Vagina (tissue), 2 donors: Measurements from ENCODE around the gene C19orf67. TPM values are rescaled to one million over a fixed set of nuclear protein-coding genes. Genes with fewer than 3 reads are reported as not detected.
"Not testable (repeated sequence)": the region's sequence is repeated elsewhere in the genome, so short reads cannot be mapped to it uniquely, and the experiment has no call there.

Source experiments
- DNase-seq, 2 donors: peaks; one replicate each; pipeline ENCODE4 v3.0.0-alpha.2; 2017; ENCODE audit errors: extremely low spot score in 2 of 2
- H3K27ac ChIP-seq: fragments of 200-600 bp; sonication (generic); one replicate; pipeline ENCODE4 v1.5.1; 2019
- H3K27me3 ChIP-seq: fragments of 200-600 bp; sonication (generic); one replicate; pipeline ENCODE4 v1.5.1; 2019
- H3K36me3 ChIP-seq, 2 donors: fragments of 200-600 bp; sonication (generic); one replicate each; pipeline ENCODE4 v1.5.1; 2017 to 2019
- H3K4me1 ChIP-seq: fragments of 200-600 bp; sonication (generic); one replicate; pipeline ENCODE4 v1.5.1; 2019
- H3K4me3 ChIP-seq, 2 donors: fragments of 200-600 bp; sonication (generic); 1 replicate in 1 of 2; 2 replicates in 1 of 2; pipeline ENCODE4 v1.5.1; 2016 to 2019
- H3K9me3 ChIP-seq: fragments of 200-600 bp; sonication (generic); one replicate; pipeline ENCODE4 v1.5.1; 2019
- CTCF ChIP-seq, 3 experiments: fragments of 450-650 bp in 2 of 3; fragments of 200-600 bp in 1 of 3; sonication (generic) in 1 of 3; IDR thresholded peaks; one replicate each; pipeline ENCODE4 v1.5.1; 2017 to 2019; ENCODE audit warnings: antibody characterized with exemption in 3 of 3, mild to moderate bottlenecking in 2 of 3, moderate library complexity in 2 of 3
- POLR2A ChIP-seq, 2 donors: fragments of 450-650 bp; IDR thresholded peaks; one replicate each; pipeline ENCODE4 v1.6.1; 2017; ENCODE audit warnings: antibody characterized with exemption in 2 of 2, mild to moderate bottlenecking in 2 of 2, moderate library complexity in 2 of 2
- POLR2AphosphoS5 ChIP-seq, 2 donors: sonication (generic); formaldehyde crosslinking; IDR thresholded peaks; one replicate each; pipeline ENCODE4 v1.9.0; 2017; ENCODE audit warnings: antibody characterized with exemption in 2 of 2, mild to moderate bottlenecking in 2 of 2, low read depth in 1 of 2; ENCODE audit not compliant: insufficient read depth in 1 of 2
- intact Hi-C: fragments of 100-400 bp; cut with DNase I; formaldehyde crosslinking; loops from one replicate; pipeline ENCODE4 v1.15.1; 2023
- total RNA-seq: library from RNA; depleted of rRNA; stranded (reverse); fragments of >200 nt; gene quantifications from one replicate; pipeline ENCODE4 v1.2.3, GENCODE V29; 2016

Gene C19orf67
- total RNA-seq, 1 donor from 2014 or later: not detected

GRCh38 chr19:14035706-14036105 lies 49.9 kb downstream of the C19orf67 start:
- no peaks in the 10 kb centered on the region for H3K36me3 ChIP-seq
- peaks cover 15% of the 10 kb centered on the region for H3K4me1 ChIP-seq
- no peak overlapping the region for H3K4me3 ChIP-seq
- DNase-seq: no peak
- intact Hi-C loops: no loop called here
- no peak overlapping the region for H3K27ac ChIP-seq
- H3K27me3 ChIP-seq: no peaks in the 10 kb centered on the region
- H3K9me3 ChIP-seq: no peaks in the 10 kb centered on the region
- TF ChIP-seq POLR2A (IDR thresholded peaks at IDR 0.05) (no peak), CTCF (IDR thresholded peaks at IDR 0.05) (no peak), POLR2AphosphoS5 (IDR thresholded peaks at IDR 0.05; ENCODE audit: insufficient read depth in 1 of 2, low read depth in 1 of 2) (no peak)

GRCh38 chr19:14035159-14035558 lies 50.4 kb downstream of the C19orf67 start:
- H3K9me3 ChIP-seq, H3K36me3 ChIP-seq, H3K27ac ChIP-seq, intact Hi-C loops, DNase-seq, H3K27me3 ChIP-seq, H3K4me3 ChIP-seq: not testable (repeated sequence)
- H3K4me1 ChIP-seq: peaks cover 15% of the 10 kb centered on the region

- no peaks in the 10 kb centered on the region for H3K27me3 ChIP-seq
- intact Hi-C loops: no loop called here
- no peak for DNase-seq
- no peaks in the 10 kb centered on the region for H3K9me3 ChIP-seq
- no peak for TF ChIP-seq POLR2AphosphoS5 (IDR thresholded peaks at IDR 0.05; ENCODE audit: insufficient read depth in 1 of 2, low read depth in 1 of 2)
- no peak for TF ChIP-seq POLR2A (IDR thresholded peaks at IDR 0.05)
- TF ChIP-seq CTCF (IDR thresholded peaks at IDR 0.05): no peak
- H3K4me3 ChIP-seq: no peak overlapping the region
- no peak overlapping the region for H3K27ac ChIP-seq
- peaks cover 15% of the 10 kb centered on the region for H3K4me1 ChIP-seq
- H3K36me3 ChIP-seq: no peaks in the 10 kb centered on the region
Observed at GRCh38 chr19:14033946-14034345, 51.6 kb downstream of the C19orf67 start.

GRCh38 chr19:14031719-14032480 lies 53.7 kb downstream of the C19orf67 start, which contains the start of gene IL27RA:
IL27RA (plus strand) TSS chr19:14031762; CDS start chr19:14031873, 111 bp downstream.
- H3K9me3 ChIP-seq: no peaks in the 10 kb centered on the region
- peak within 1 kb of the TSS; percentile 72 for H3K27ac ChIP-seq
- DNase-seq: no peak
- peaks cover 15% of the 10 kb centered on the region for H3K4me1 ChIP-seq
- intact Hi-C loops: no loop called here
- peak within 1 kb of the TSS; percentile 54 to 63 for H3K4me3 ChIP-seq
- H3K27me3 ChIP-seq: no peaks in the 10 kb centered on the region
- TF ChIP-seq POLR2A (IDR thresholded peaks at IDR 0.05) (no peak), CTCF (IDR thresholded peaks at IDR 0.05) (peak in 1 of 3 experiments; percentile 42), POLR2AphosphoS5 (IDR thresholded peaks at IDR 0.05; ENCODE audit: insufficient read depth in 1 of 2, low read depth in 1 of 2) (peak in 1 of 2 donors; percentile 51)
- H3K36me3 ChIP-seq: no peaks in the 10 kb centered on the region

Other genes with a start within 250 kb of the C19orf67 start
- gene NANOS3, start 208.6 kb downstream of the C19orf67 start, total RNA-seq: not detected
- 12.0 TPM for gene BRME1, start 179.7 kb downstream of the C19orf67 start, total RNA-seq
- gene CC2D1A, start 179.6 kb downstream of the C19orf67 start, total RNA-seq: 44.4 TPM
- 5.2 TPM for gene PODNL1, start 147.4 kb downstream of the C19orf67 start, total RNA-seq
- gene DCAF15, start 133.3 kb downstream of the C19orf67 start, total RNA-seq: 20.6 TPM
- 9.6 TPM for gene RFX1, start 79.5 kb downstream of the C19orf67 start, total RNA-seq
- gene RLN3, start 57.6 kb downstream of the C19orf67 start, total RNA-seq: not detected
- 1.5 TPM for gene IL27RA, start 54.0 kb downstream of the C19orf67 start, total RNA-seq
- 0.98 TPM for gene PALM3, start 23.7 kb downstream of the C19orf67 start, total RNA-seq
- gene MISP3, start 13.0 kb downstream of the C19orf67 start, total RNA-seq: 2.7 TPM
- 6.9 TPM for gene SAMD1, start 5.0 kb upstream of the C19orf67 start, total RNA-seq
- gene PRKACA, start 32.0 kb upstream of the C19orf67 start, total RNA-seq: 28.0 TPM
- gene ASF1B, start 50.8 kb upstream of the C19orf67 start, total RNA-seq: 1.7 TPM
- 23.3 TPM for gene ADGRL1, start 120.4 kb upstream of the C19orf67 start, total RNA-seq